NCI-H2196 treated with DMSO at 0.1 percent for 48 hours (cell line): ENCODE measurements around the gene MVB12B.

Experiments
- DNase-seq: peaks from one replicate; lab custom pipeline; 2025; ENCODE audit not compliant: unreplicated experiment; lab: John Stamatoyannopoulos, UW

The MVB12B gene

GRCh38 chr9:126302730-126303129 is 23.9 kb upstream of the MVB12B start:
- no peak for DNase-seq

GRCh38 chr9:126303488-126303887 is 23.1 kb upstream of the MVB12B start:
- DNase-seq, result no peak

DNA sequence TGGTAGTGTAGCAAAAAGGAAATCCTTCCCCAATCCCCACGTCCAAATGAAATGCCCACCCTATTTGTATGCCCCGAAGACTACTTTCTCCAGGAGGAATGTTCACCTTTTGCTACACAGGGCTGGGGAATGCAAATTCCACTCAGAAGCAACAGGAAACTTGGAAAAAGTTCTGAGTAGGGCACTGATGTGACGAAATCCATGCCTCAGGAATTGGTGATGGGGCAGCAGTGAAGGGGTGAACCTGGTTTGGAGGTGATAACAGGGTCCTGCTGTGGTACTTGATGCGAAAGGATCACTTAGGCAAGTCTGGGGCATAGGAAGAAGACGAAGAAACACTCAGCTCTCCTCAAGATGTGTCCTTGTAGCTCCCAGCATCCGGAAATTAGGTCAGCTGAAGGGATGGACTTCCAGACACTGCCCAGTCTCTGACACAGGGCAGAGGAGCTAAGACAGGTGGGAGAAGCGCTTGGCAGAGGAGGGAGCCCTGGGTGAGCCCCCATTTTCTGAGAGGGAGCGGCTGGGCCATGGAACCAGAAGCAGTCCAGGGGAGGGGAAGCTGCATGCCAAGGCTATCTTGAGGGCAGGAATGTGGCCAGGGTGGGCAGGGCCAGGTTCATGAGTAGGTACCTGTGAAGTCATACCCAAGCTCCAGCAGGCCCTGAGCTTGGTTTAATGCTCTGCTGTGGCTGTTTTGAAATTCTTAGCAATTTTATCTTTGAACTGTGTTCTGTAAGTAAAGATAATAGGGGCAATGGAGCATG is 22.2 kb upstream of the MVB12B start:
- DNase-seq, result no peak

DNA sequence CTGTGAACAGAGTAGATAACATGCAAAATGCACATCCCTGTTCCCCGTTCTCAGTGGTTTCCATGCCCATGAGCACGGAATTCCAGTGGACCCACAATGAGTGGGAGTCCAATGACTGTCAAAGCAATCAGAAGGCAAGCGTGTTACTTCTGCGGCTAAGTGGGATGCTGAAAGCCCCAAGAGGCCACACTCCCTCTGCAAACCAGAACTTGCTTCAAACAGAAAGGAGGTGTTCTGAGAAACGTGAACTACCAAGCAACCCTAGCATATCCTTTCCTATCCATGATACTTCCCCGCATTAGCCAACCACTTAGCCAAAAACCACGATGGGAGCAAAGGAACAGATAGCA is 21.7 kb upstream of the MVB12B start:
- no peak for DNase-seq

- DNase-seq, result no peak
Measured at GRCh38 chr9:126306071-126306647, 20.5 kb upstream of the MVB12B start.

GRCh38 chr9:126307322-126308061 is 19.1 kb upstream of the MVB12B start:
- no peak for DNase-seq

- DNase-seq, result no peak
Measured at GRCh38 chr9:126309427-126310189, 17.0 kb upstream of the MVB12B start.

- DNase-seq, result no peak
Measured at GRCh38 chr9:126312584-126313551, 13.8 kb upstream of the MVB12B start.

- DNase-seq, result no peak
Measured at GRCh38 chr9:126316085-126316655, 10.5 kb upstream of the MVB12B start.

DNA sequence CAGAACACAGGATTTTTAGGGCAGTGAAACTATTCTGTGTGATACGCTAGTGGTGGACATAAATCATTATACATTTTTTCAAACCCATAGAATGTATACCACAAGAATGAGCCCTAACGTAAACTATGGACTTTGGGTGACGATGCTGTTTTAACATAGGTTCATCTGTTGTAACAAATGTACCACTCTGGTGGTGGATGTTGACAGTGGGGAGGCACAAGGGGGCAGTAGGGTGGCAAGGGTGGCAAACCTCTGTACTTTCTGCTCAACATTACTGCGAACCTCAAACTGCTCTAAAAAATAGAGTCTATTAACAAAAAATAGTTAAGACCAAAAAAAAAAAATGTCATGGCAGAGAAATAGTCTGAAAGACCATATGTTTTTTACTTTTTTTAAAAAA is 9.1 kb upstream of the MVB12B start:
- DNase-seq, result no peak

DNA sequence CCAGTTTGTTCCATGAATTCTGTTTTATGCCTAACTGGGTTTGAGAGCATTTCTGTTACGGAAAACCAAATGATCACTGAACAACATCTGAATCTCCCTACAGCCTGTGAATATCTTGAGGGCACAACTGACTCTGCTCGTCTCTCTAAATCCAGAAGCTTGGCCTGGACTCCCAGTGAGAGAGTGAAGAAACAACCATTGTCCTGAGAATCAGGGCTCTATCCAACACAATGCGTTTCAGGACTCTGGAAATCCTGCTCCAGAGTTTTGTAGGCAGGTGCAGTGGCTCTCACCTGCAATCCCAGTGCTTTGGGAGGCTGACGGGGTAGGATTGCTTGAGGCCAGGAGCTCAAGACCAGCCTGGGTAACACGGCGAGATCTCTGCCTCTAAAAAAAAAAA is 7.8 kb upstream of the MVB12B start:
- no peak for DNase-seq

GRCh38 chr9:126319671-126320070 is 7.0 kb upstream of the MVB12B start:
- DNase-seq, result no peak

GRCh38 chr9:126320158-126320922 is 6.3 kb upstream of the MVB12B start:
- DNase-seq, result no peak

DNA sequence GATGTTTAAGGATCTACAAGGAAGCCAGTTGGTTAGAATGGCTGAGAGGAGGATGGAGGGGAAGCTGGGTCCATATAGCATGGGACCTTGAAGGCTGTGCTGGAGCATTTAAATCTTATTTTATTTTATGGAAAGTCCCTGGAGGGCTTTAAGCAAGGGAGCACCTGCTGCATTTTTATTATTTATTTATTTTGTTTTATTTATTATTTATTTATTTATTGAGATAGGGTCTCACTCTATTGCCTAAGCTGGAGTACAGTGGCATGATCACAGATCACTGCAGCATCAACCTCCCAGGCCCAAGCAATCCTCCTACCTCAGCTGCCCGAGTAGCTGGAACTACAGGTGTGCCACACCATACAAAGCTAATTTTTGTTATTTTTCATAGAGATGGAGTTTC is 4.9 kb upstream of the MVB12B start:
- no peak for DNase-seq

GRCh38 chr9:126325821-126326220 is 808 bp upstream of the MVB12B start:
- no peak for DNase-seq

DNA sequence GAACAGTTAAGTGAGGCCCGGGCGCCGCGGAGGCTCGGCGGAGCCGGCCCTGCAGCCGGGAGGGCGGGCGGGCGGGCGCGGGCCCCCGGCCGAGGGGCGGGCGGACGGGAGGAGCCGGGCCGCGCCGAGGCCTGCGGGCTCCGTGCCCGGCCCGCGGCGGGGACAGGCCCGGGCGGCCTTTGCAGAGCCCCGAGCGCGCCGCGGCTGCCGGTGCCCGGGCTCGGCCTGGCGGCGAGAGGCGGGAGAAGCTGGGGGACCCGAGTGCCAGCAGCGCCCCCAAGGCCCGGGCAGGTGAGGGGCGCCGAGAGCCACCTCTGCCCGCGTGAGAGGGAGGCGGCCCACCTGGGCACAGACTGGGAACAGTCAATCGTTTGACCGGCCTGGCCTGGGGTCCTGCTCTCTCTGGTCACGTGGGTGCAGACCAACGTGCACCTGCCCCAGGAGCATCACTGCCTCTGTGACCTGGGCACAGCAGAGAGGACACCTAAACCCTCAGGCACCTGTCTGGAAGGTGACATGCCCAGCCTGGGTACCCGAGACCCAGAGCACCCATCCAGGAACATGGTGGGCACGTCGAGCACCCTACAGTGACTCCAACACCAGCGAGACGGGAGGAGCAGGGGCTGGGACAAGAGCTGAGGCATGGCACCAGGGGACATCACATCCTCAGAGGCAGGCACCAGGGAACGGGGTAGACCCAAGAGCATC is 531 bp downstream of the MVB12B start:
- no peak for DNase-seq

DNA sequence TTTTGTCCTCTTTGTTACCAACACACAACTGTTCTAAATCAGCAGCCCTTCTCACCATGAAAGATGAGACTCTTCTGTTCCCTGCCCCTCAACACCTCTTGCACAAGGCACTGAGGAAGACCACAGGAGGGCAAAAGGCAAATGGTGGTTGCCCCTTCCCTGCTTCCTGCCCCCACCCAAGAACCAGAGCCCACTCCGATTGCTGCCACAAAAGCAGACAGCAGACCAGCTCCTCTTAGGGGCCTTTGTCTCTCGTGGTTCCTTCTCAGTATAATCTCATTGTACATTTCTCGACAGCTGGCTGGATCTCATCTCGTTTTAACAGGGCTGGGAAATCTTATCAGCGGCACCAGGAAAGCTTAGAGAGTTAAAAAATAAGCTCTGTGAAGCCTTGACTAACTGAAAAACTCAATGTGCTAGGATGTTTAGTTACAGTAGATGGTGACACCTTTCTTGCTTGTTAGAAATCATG is 1.1 kb downstream of the MVB12B start:
- no peak for DNase-seq

GRCh38 chr9:126328407-126328806 is 1.8 kb downstream of the MVB12B start:
- DNase-seq, result no peak
